HG02678 (cell line): ENCODE data around the gene TEX54.
"Not testable (repeated sequence)": the region's sequence is repeated elsewhere in the genome, so short reads cannot be mapped to it uniquely, and the experiment has no call there.

Source experiments
- ATAC-seq: cut with Tn5 transposase; IDR thresholded peaks from one replicate; pipeline ENCODE4 v1.9.1; 2021; ENCODE audit warnings: mild to moderate bottlenecking, moderate library complexity; ENCODE audit not compliant: unreplicated experiment

The TEX54 gene

GRCh38 chr11:62835336-62835735, 2.7 kb upstream of the TEX54 start:
- no peak for ATAC-seq

- peak; percentile 90 for ATAC-seq
Measured at GRCh38 chr11:62831520-62832335, 913 bp downstream of the TEX54 start, which contains the start of gene STX5. Gene STX5 (minus strand): TSS chr11:62832051. CDS start chr11:62831243, 808 bp downstream.

- no peak for ATAC-seq
Measured at GRCh38 chr11:62830904-62831519, 1.6 kb downstream of the TEX54 start.

- not testable (repeated sequence) for ATAC-seq
Measured at GRCh38 chr11:62828130-62828529, 4.5 kb downstream of the TEX54 start.

- no peak for ATAC-seq
Measured at GRCh38 chr11:62823677-62824076, 9.0 kb downstream of the TEX54 start.

GRCh38 chr11:62817129-62817528, 15.5 kb downstream of the TEX54 start:
- no peak for ATAC-seq

- ATAC-seq: no peak
Measured at GRCh38 chr11:62816557-62816956, 16.1 kb downstream of the TEX54 start.

GRCh38 chr11:62811659-62812058, 21.0 kb downstream of the TEX54 start:
- ATAC-seq: no peak

- ATAC-seq: no peak
Measured at GRCh38 chr11:62810748-62811147, 21.9 kb downstream of the TEX54 start.

GRCh38 chr11:62806611-62807121, 26.0 kb downstream of the TEX54 start:
- no peak for ATAC-seq

GRCh38 chr11:62805961-62806441, 26.6 kb downstream of the TEX54 start:
- ATAC-seq: no peak

- ATAC-seq: peak; percentile 87
Measured at GRCh38 chr11:62805076-62805892, 27.4 kb downstream of the TEX54 start, which contains the start of gene NXF1. Gene NXF1 (minus strand): TSS chr11:62805440. CDS start chr11:62805356, 84 bp downstream.

GRCh38 chr11:62804310-62805075, 28.1 kb downstream of the TEX54 start:
- ATAC-seq: peak; percentile 3

- no peak for ATAC-seq
Measured at GRCh38 chr11:62801071-62801470, 31.6 kb downstream of the TEX54 start.

GRCh38 chr11:62799486-62799885, 33.2 kb downstream of the TEX54 start:
- ATAC-seq: no peak

- no peak for ATAC-seq
Measured at GRCh38 chr11:62796281-62796680, 36.4 kb downstream of the TEX54 start.

- ATAC-seq: no peak
Measured at GRCh38 chr11:62794201-62794775, 38.4 kb downstream of the TEX54 start.

- ATAC-seq: peak; percentile 2
Measured at GRCh38 chr11:62792202-62792575, 40.5 kb downstream of the TEX54 start.

- peak; percentile 71 for ATAC-seq
Measured at GRCh38 chr11:62791501-62792201, 41.0 kb downstream of the TEX54 start, which contains the start of gene TMEM223. Gene TMEM223 (minus strand): TSS chr11:62792006. CDS start chr11:62791994, 12 bp downstream.
